Left lung (tissue), 10 donors: Measurements from ENCODE around the gene LAMB4. TPM values are rescaled to one million over a fixed set of nuclear protein-coding genes. Genes with fewer than 3 reads are reported as not detected.

Experiments
- ATAC-seq: fragments of 200-7000 bp; cut with Tn5 transposase; one replicate; pipeline ENCODE4 v1.9.1; 2020; ENCODE audit warnings: moderate library complexity
- DNase-seq, 4 donors: peaks; one replicate each; pipeline ENCODE4 v3.0.0-alpha.2; 2013 to 2020
- H3K27ac ChIP-seq, 2 donors: fragments of 200-600 bp; sonication (generic) in 1 of 2; one replicate each; pipeline versions ENCODE4 v1.5.0 to v1.8.0; 2020 to 2021
- H3K27me3 ChIP-seq, 2 donors: fragments of 200-600 bp; sonication (generic) in 1 of 2; one replicate each; pipeline versions ENCODE4 v1.5.0 to v1.8.0; 2020 to 2021
- H3K36me3 ChIP-seq, 2 donors: fragments of 200-600 bp; sonication (generic) in 1 of 2; one replicate each; pipeline versions ENCODE4 v1.5.0 to v1.8.0; 2020 to 2021
- H3K4me1 ChIP-seq, 2 donors: fragments of 200-600 bp; one replicate each; pipeline ENCODE4 v1.8.0; 2021
- H3K4me3 ChIP-seq, 2 donors: fragments of 200-600 bp; sonication (generic) in 1 of 2; one replicate each; pipeline versions ENCODE4 v1.5.0 to v1.8.0; 2020 to 2021; ENCODE audit warnings: mild to moderate bottlenecking in 1 of 2
- H3K9me3 ChIP-seq, 2 donors: fragments of 200-600 bp; sonication (generic) in 1 of 2; one replicate each; pipeline versions ENCODE4 v1.5.0 to v1.8.0; 2020 to 2021
- intact Hi-C, 2 donors: fragments of 100-400 bp; cut with DNase I; formaldehyde crosslinking; loops; one replicate each; pipeline versions ENCODE4 v1.11.2 to v1.14.2; 2022
- polyA plus RNA-seq, 6 donors: library from polyadenylated mRNA; unstranded; fragments of 120-200 nt; gene quantifications; one replicate each; pipeline ENCODE4 v1.2.1, GENCODE V29; 2013; ENCODE audit not compliant: insufficient read length in 6 of 6
- total RNA-seq, 2 donors: library from RNA; stranded (reverse); fragmentation: NEBNext Ultra II Directional; extraction: Animal tissue kit (Norgen Biotek cat#: 25700); gene quantifications; one replicate each; pipeline ENCODE4 v1.2.1, GENCODE V29; 2021
- TF ChIP-seq, protein P1 (sequence below), 2 donors: fragments of 200-600 bp; sonication (generic) in 1 of 2; IDR thresholded peaks; one replicate each; pipeline versions ENCODE4 v1.5.0 to v1.8.0; 2021; ENCODE audit warnings: antibody characterized with exemption in 2 of 2
- donor health status: DM: no; HTN: yes; CAD: no.
- donor health status: DM: no; HTN: no; CAD: no.

The LAMB4 gene
- total and polyA plus RNA-seq, 8 donors: 0.10 to 0.37 (median 0.29) TPM; not detected in 1

- no peaks in the 10 kb centered on the region for H3K36me3 ChIP-seq
- H3K4me1 ChIP-seq: no peaks in the 10 kb centered on the region
- intact Hi-C loops: no loop called here
- peak; percentile 65 for ATAC-seq
- DNase-seq: no peak
- H3K9me3 ChIP-seq: no peaks in the 10 kb centered on the region
- no peak overlapping the region for H3K4me3 ChIP-seq
- TF ChIP-seq, protein P1, sequence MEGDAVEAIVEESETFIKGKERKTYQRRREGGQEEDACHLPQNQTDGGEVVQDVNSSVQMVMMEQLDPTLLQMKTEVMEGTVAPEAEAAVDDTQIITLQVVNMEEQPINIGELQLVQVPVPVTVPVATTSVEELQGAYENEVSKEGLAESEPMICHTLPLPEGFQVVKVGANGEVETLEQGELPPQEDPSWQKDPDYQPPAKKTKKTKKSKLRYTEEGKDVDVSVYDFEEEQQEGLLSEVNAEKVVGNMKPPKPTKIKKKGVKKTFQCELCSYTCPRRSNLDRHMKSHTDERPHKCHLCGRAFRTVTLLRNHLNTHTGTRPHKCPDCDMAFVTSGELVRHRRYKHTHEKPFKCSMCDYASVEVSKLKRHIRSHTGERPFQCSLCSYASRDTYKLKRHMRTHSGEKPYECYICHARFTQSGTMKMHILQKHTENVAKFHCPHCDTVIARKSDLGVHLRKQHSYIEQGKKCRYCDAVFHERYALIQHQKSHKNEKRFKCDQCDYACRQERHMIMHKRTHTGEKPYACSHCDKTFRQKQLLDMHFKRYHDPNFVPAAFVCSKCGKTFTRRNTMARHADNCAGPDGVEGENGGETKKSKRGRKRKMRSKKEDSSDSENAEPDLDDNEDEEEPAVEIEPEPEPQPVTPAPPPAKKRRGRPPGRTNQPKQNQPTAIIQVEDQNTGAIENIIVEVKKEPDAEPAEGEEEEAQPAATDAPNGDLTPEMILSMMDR (IDR thresholded peaks at IDR 0.05): no peak
- no peak overlapping the region for H3K27ac ChIP-seq
- H3K27me3 ChIP-seq: no peaks in the 10 kb centered on the region
Observed at GRCh38 chr7:108112683-108113082, 17.5 kb downstream of the LAMB4 start.

- Histone ChIP-seq H3K9me3 (no peaks in the 10 kb centered on the region), H3K4me3 (no peak overlapping the region), H3K4me1 (peaks cover 0 to 6% of the 10 kb centered on the region in 2 donors), H3K27ac (no peak overlapping the region), H3K27me3 (no peaks in the 10 kb centered on the region), H3K36me3 (no peaks in the 10 kb centered on the region)
- peak; percentile 77 for ATAC-seq
- TF ChIP-seq, protein P1 (IDR thresholded peaks at IDR 0.05): peak in 1 of 2 donors; percentile 29
- intact Hi-C loops: no loop called here
- no peak for DNase-seq
Observed at GRCh38 chr7:108109221-108109908, 20.8 kb downstream of the LAMB4 start.

GRCh38 chr7:108108131-108108530 is 22.0 kb downstream of the LAMB4 start:
- no peak overlapping the region for H3K4me3 ChIP-seq
- H3K27ac ChIP-seq: no peak overlapping the region
- no peak for ATAC-seq
- DNase-seq: no peak
- peaks cover 0 to 6% of the 10 kb centered on the region in 2 donors for H3K4me1 ChIP-seq
- H3K27me3 ChIP-seq: no peaks in the 10 kb centered on the region
- intact Hi-C loops: no loop called here
- H3K36me3 ChIP-seq: no peaks in the 10 kb centered on the region
- no peaks in the 10 kb centered on the region for H3K9me3 ChIP-seq
- TF ChIP-seq, protein P1 (IDR thresholded peaks at IDR 0.05): no peak

- H3K27me3 ChIP-seq: no peaks in the 10 kb centered on the region
- ATAC-seq (no peak), DNase-seq (no peak)
- H3K27ac ChIP-seq: no peak overlapping the region
- no peak overlapping the region for H3K4me3 ChIP-seq
- intact Hi-C loops: no loop called here
- H3K36me3 ChIP-seq: no peaks in the 10 kb centered on the region
- H3K4me1 ChIP-seq: peaks cover 0 to 9% of the 10 kb centered on the region in 2 donors
- TF ChIP-seq, protein P1 (IDR thresholded peaks at IDR 0.05): no peak
- no peaks in the 10 kb centered on the region for H3K9me3 ChIP-seq
Observed at GRCh38 chr7:108104324-108104723, 25.8 kb downstream of the LAMB4 start.

GRCh38 chr7:108103558-108104298 is 26.4 kb downstream of the LAMB4 start:
- TF ChIP-seq, protein P1 (IDR thresholded peaks at IDR 0.05): no peak
- Histone ChIP-seq H3K27me3 (no peaks in the 10 kb centered on the region), H3K4me3 (no peak overlapping the region), H3K4me1 (peaks cover 0 to 9% of the 10 kb centered on the region in 2 donors), H3K9me3 (no peaks in the 10 kb centered on the region), H3K36me3 (no peaks in the 10 kb centered on the region), H3K27ac (no peak overlapping the region)
- ATAC-seq (no peak), DNase-seq (no peak)
- intact Hi-C loops: no loop called here
